UCSD-AML1 (cell line): Measurements from ENCODE around the gene PRCC.
"Not testable (repeated sequence)": the region's sequence is repeated elsewhere in the genome, so short reads cannot be mapped to it uniquely, and the experiment has no call there.

Experiments
- DNase-seq: peaks from one replicate; lab custom pipeline; 2025; ENCODE audit not compliant: unreplicated experiment; lab: John Stamatoyannopoulos, UW

The PRCC gene

GRCh38 chr1:156744786-156745419, 22.4 kb upstream of the PRCC start:
- DNase-seq, result no peak

GRCh38 chr1:156745881-156746280, 21.5 kb upstream of the PRCC start:
- no peak for DNase-seq

GRCh38 chr1:156746406-156746727, 21.0 kb upstream of the PRCC start:
- no peak for DNase-seq

- peak; percentile 41 for DNase-seq
Observed at GRCh38 chr1:156746728-156747631, 20.4 kb upstream of the PRCC start.

GRCh38 chr1:156747742-156748669, 19.3 kb upstream of the PRCC start:
- no peak for DNase-seq

- peak; percentile 62 for DNase-seq
Observed at GRCh38 chr1:156748670-156749418, 18.5 kb upstream of the PRCC start.

- DNase-seq, result no peak
Observed at GRCh38 chr1:156749419-156750118, 17.8 kb upstream of the PRCC start.

- no peak for DNase-seq
Observed at GRCh38 chr1:156750191-156750672, 17.1 kb upstream of the PRCC start.

- peak; percentile 42 for DNase-seq
Observed at GRCh38 chr1:156750711-156751450, 16.5 kb upstream of the PRCC start.

- no peak for DNase-seq
Observed at GRCh38 chr1:156751451-156751756, 15.9 kb upstream of the PRCC start, which contains the start of gene HDGF. HDGF (minus strand) TSS chr1:156751675; CDS start chr1:156751429, 246 bp downstream.

- DNase-seq, result peak; percentile 98
Observed at GRCh38 chr1:156751757-156752481, 15.4 kb upstream of the PRCC start.

GRCh38 chr1:156752843-156753482, 14.4 kb upstream of the PRCC start:
- DNase-seq, result no peak

GRCh38 chr1:156754219-156754618, 13.1 kb upstream of the PRCC start:
- DNase-seq, result no peak

GRCh38 chr1:156755527-156755950, 11.8 kb upstream of the PRCC start:
- no peak for DNase-seq

- DNase-seq, result no peak
Observed at GRCh38 chr1:156756355-156756754, 11.0 kb upstream of the PRCC start.

- not testable (repeated sequence) for DNase-seq
Observed at GRCh38 chr1:156757572-156758253, 9.6 kb upstream of the PRCC start.

- DNase-seq, result no peak
Observed at GRCh38 chr1:156760092-156760795, 7.1 kb upstream of the PRCC start.
